ENCODE data around the gene ABCB8.
A peak's percentile ranks its signal among the peaks of the same experiment; 100 is the strongest.

ABCB8 gene

GRCh38 chr7:151081170-151082101 lies 53.2 kb downstream of the ABCB8 start:
- Histone ChIP-seq H3K27ac (replicated peaks) (peak overlapping the region; percentile 97), H3K4me3 (replicated peaks; ENCODE audit: insufficient read depth, low read length) (peak overlapping the region; percentile 77), H3K27me3 (ENCODE audit: insufficient read depth, poor library complexity, severe bottlenecking) (no peaks in the 10 kb centered on the region)
- DNase-seq (ENCODE audit: low read depth in 1 of 2, low spot score in 1 of 2) = no peak
- TF ChIP-seq POLR2AphosphoS5 (IDR thresholded peaks at IDR 0.05; ENCODE audit: low read depth) (no peak), REST (IDR thresholded peaks at IDR 0.05; ENCODE audit: insufficient replicate concordance, low read depth) (no peak), GABPA (IDR thresholded peaks at IDR 0.05; ENCODE audit: low read depth) (no peak), CTCF (IDR thresholded peaks at IDR 0.05; ENCODE audit: insufficient read depth, low read length) (no peak), SPI1 (IDR thresholded peaks at IDR 0.05; ENCODE audit: borderline replicate concordance, low read depth) (no peak)

- H3K27ac ChIP-seq (replicated peaks) = peak overlapping the region; percentile 70
Observed at GRCh38 chr7:151082141-151083070, 54.2 kb downstream of the ABCB8 start.

More at GRCh38 chr7:151082141-151083070, 54.2 kb downstream of the ABCB8 start:
- TF ChIP-seq REST (IDR thresholded peaks at IDR 0.05; ENCODE audit: insufficient replicate concordance, low read depth) (no peak), POLR2AphosphoS5 (IDR thresholded peaks at IDR 0.05; ENCODE audit: low read depth) (no peak), GABPA (IDR thresholded peaks at IDR 0.05; ENCODE audit: low read depth) (no peak), CTCF (IDR thresholded peaks at IDR 0.05; ENCODE audit: insufficient read depth, low read length) (no peak), SPI1 (IDR thresholded peaks at IDR 0.05; ENCODE audit: borderline replicate concordance, low read depth) (no peak)
- H3K27me3 ChIP-seq (ENCODE audit: insufficient read depth, poor library complexity, severe bottlenecking) = no peaks in the 10 kb centered on the region
- DNase-seq (ENCODE audit: low read depth in 1 of 2, low spot score in 1 of 2) = no peak
- H3K4me3 ChIP-seq (replicated peaks; ENCODE audit: insufficient read depth, low read length) = peak overlapping the region; percentile 77
